K562 (cell line): ENCODE data around the gene RNF11. TPM values are rescaled to one million over a fixed set of nuclear protein-coding genes. Genes with fewer than 3 reads are reported as not detected.

Experiments
- ADNP ChIP-seq: fragments of 200-800 bp; sonication (Bioruptor generic); IDR thresholded peaks from 2 replicates; pipeline ENCODE4 v1.6.1; 2016; ENCODE audit warnings: missing genetic modification characterization, missing compliant biosample characterization
- ARID1B ChIP-seq: fragments of 450-650 bp; IDR thresholded peaks from 2 replicates; pipeline ENCODE4 v1.6.1; 2016; ENCODE audit warnings: antibody characterized with exemption, mild to moderate bottlenecking, inconsistent platforms
- BRD9 ChIP-seq: fragments of 450-650 bp; IDR thresholded peaks from 2 replicates; pipeline ENCODE4 v1.6.1; 2018; ENCODE audit warnings: low read depth; ENCODE audit not compliant: partially characterized antibody
- CBFA2T2 ChIP-seq: fragments of 450-650 bp; conservative IDR thresholded peaks from 2 replicates; pipeline ENCODE4 v1.6.1; 2017; ENCODE audit warnings: mild to moderate bottlenecking
- CBX1 ChIP-seq: sonication (generic); IDR thresholded peaks from 2 replicates; pipeline ENCODE4 v1.6.1; 2016; ENCODE audit warnings: antibody characterized with exemption, low read depth, mild to moderate bottlenecking
- CEBPB ChIP-seq: fragments of 450-650 bp; IDR thresholded peaks from 2 replicates; pipeline ENCODE4 v1.6.1; 2016; ENCODE audit warnings: missing genetic modification characterization, missing compliant biosample characterization
- CEBPG ChIP-seq, 3 experiments: fragments of 200-800 bp in 1 of 3; sonication (Bioruptor generic) in 1 of 3; sonication (generic) in 1 of 3; formaldehyde crosslinking in 1 of 3; IDR thresholded peaks in 2 of 3; conservative IDR thresholded peaks in 1 of 3; 2 replicates each; pipeline versions ENCODE4 v1.6.1 to v1.8.0; 2016 to 2022; ENCODE audit warnings: missing compliant biosample characterization in 2 of 3, missing genetic modification characterization in 2 of 3, mild to moderate bottlenecking in 1 of 3, missing genetic modification reagents in 1 of 3
- CREM ChIP-seq: IDR thresholded peaks from 2 replicates; pipeline ENCODE4 v1.6.1; 2014; ENCODE audit warnings: antibody characterized with exemption, low read depth
- DACH1 ChIP-seq: fragments of 450-650 bp; IDR thresholded peaks from 2 replicates; pipeline ENCODE4 v1.6.1; 2018; ENCODE audit not compliant: partially characterized antibody
- ELF1 ChIP-seq: fragments of 200-800 bp; sonication (Bioruptor generic); IDR thresholded peaks from 2 replicates; pipeline ENCODE4 v1.6.1; 2016; ENCODE audit warnings: missing genetic modification characterization, missing compliant biosample characterization
- EP300 ChIP-seq: IDR thresholded peaks from 2 replicates; pipeline ENCODE4 v1.6.1; 2012; ENCODE audit warnings: low read length, improper control_type of control experiment
- GATA2 ChIP-seq: sonication (generic); formaldehyde crosslinking; IDR thresholded peaks from 2 replicates; pipeline ENCODE4 v1.4.0; 2020; ENCODE audit warnings: mild to moderate bottlenecking, missing genetic modification reagents
- HDAC2 ChIP-seq: fragments of 450-650 bp; IDR thresholded peaks from 2 replicates; pipeline ENCODE4 v1.6.1; 2016; ENCODE audit warnings: mild to moderate bottlenecking
- KDM1A ChIP-seq, 2 experiments: fragments of 450-650 bp; IDR thresholded peaks; 2 replicates each; pipeline ENCODE4 v1.6.1; 2016; ENCODE audit warnings: mild to moderate bottlenecking in 2 of 2
- MAFK ChIP-seq: IDR thresholded peaks from 2 replicates; pipeline ENCODE4 v1.6.1; 2011; ENCODE audit warnings: low read length, improper control_type of control experiment
- MEIS2 ChIP-seq: fragments of 450-650 bp; IDR thresholded peaks from 2 replicates; pipeline ENCODE4 v1.6.1; 2014; ENCODE audit warnings: mild to moderate bottlenecking; ENCODE audit not compliant: partially characterized antibody
- NCOR1 ChIP-seq: fragments of 450-650 bp; IDR thresholded peaks from 2 replicates; pipeline ENCODE4 v1.6.1; 2016; ENCODE audit warnings: mild to moderate bottlenecking, moderate library complexity
- NFIC ChIP-seq: fragments of 450-650 bp; IDR thresholded peaks from 2 replicates; pipeline ENCODE4 v1.6.1; 2017; ENCODE audit warnings: mild to moderate bottlenecking, inconsistent platforms
- PKNOX1 ChIP-seq: fragments of 450-650 bp; IDR thresholded peaks from 2 replicates; pipeline ENCODE4 v1.6.1; 2016
- TAL1 ChIP-seq: fragments of 450-650 bp; IDR thresholded peaks from 2 replicates; pipeline ENCODE4 v1.6.1; 2016; ENCODE audit warnings: mild to moderate bottlenecking
- TCF3 ChIP-seq: sonication (generic); formaldehyde crosslinking; IDR thresholded peaks from 2 replicates; pipeline ENCODE4 v1.4.0; 2020; ENCODE audit warnings: mild to moderate bottlenecking, missing genetic modification reagents
- TFAM ChIP-seq: fragments of 250-450 bp; sonication (Bioruptor Pico); conservative IDR thresholded peaks from 2 replicates; pipeline ENCODE4 v1.5.0; 2021; ENCODE audit warnings: mild to moderate bottlenecking, moderate library complexity
- ZBTB2 ChIP-seq: fragments of 450-650 bp; IDR thresholded peaks from 2 replicates; pipeline ENCODE4 v1.6.1; 2016; ENCODE audit warnings: antibody characterized with exemption
- ZNF175 ChIP-seq: fragments of 200-800 bp; sonication (Bioruptor generic); IDR thresholded peaks from 2 replicates; pipeline ENCODE4 v1.6.1; 2016; ENCODE audit warnings: low read depth, mild to moderate bottlenecking, missing genetic modification characterization, missing compliant biosample characterization
- polyA plus RNA-seq, 8 experiments: library from polyadenylated mRNA; depleted of rRNA in 4 of 8; stranded (reverse) in 5 of 8; unstranded in 3 of 8; fragments of >200 nt; fragmentation: Nextera tagmentation in 2 of 8; fragmentation: Illumina TruSeq in 1 of 8; extraction: Ambion mirVana in 2 of 8; extraction: Trizol in 1 of 8; gene quantifications; 2 replicates each; pipeline versions ENCODE4 v1.2.1 to v1.2.3, GENCODE V29; 2011 to 2014; ENCODE audit warnings: inconsistent platforms in 1 of 8, missing spikeins in 1 of 8
- total RNA-seq, 7 experiments: library from RNA; depleted of rRNA in 6 of 7; stranded (reverse); fragments of >200 nt in 6 of 7; fragmentation: Illumina TruSeq in 2 of 7; extraction: Trizol in 2 of 7; gene quantifications; 2 replicates each; pipeline versions ENCODE4 v1.2.1 to v1.2.3, GENCODE V29; 2011 to 2021; ENCODE audit warnings: low replicate concordance in 1 of 7
- TF ChIP-seq, protein P1 (sequence below): sonication (generic); formaldehyde crosslinking; IDR thresholded peaks from 2 replicates; pipeline ENCODE4 v1.8.0; 2022; ENCODE audit warnings: missing genetic modification reagents, mild to moderate bottlenecking, moderate library complexity, borderline replicate concordance
- TF ChIP-seq, protein P2 (sequence below), 2 experiments: fragments of 450-650 bp; IDR thresholded peaks; 2 replicates each; pipeline ENCODE4 v1.6.1; 2016

Gene RNF11
- total and polyA plus RNA-seq, 9 of the 15 experiments (the other 6 are each of a cell fraction or from before 2014, with no cell fraction given), result 5.7 to 34.3 (median 23.1) TPM

DNA sequence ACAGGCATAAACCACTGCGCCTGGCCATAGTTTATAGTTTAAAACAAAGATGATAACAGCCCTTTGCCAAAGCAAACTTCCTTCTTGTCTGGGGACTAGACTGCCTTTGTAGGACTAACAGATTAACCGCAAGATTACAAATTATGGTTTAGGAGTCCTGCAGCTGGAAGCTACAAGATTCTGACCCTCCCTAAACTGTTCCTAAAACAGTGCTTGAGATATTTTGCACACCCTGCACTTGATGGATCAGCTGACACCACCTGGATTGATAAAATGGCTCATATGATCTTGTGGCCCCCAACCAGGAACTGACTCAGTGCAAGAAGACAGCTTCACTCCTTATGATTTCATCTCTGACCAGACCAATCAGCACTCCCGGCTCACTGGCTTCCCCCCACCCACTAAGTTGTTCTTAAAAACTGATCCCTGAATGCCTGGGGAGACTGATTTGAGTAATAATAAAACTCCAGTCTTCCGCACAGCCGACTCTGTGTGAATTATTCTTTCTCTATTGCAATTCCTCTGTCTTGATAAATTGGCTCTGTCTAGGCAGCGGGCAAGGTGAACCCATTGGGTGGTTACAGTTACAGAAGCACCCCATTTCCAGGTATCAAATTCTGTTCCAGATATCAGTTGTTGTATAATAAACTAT, 13.8 kb upstream of the RNF11 start (continued):
- TF ChIP-seq HDAC2, result peak; percentile 45; the same call in 1 of the 2 replicates
- TF ChIP-seq ELF1 (tag), result peak; percentile 41; the same call in 1 of the 2 replicates
- TF ChIP-seq, protein P1, sequence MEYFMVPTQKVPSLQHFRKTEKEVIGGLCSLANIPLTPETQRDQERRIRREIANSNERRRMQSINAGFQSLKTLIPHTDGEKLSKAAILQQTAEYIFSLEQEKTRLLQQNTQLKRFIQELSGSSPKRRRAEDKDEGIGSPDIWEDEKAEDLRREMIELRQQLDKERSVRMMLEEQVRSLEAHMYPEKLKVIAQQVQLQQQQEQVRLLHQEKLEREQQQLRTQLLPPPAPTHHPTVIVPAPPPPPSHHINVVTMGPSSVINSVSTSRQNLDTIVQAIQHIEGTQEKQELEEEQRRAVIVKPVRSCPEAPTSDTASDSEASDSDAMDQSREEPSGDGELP, result peak; percentile 79
- TF ChIP-seq TAL1, result peak; percentile 12; the same call in 1 of the 2 replicates
- 0 out of 2 replicates have a peak, but pooled peaks have one; percentile 1 for TF ChIP-seq CEBPG (CRISPR knock-in tag; IDR thresholded peaks at IDR 0.05)
- 0 out of 4 replicates have a peak, but pooled peaks of 1 of the 2 experiments have one; percentile 5 for TF ChIP-seq CEBPG (tag; conservative IDR thresholded peaks at IDR 0.05 in 1 of 2, IDR thresholded peaks at IDR 0.05 in 1 of 2)
- TF ChIP-seq, protein P2, sequence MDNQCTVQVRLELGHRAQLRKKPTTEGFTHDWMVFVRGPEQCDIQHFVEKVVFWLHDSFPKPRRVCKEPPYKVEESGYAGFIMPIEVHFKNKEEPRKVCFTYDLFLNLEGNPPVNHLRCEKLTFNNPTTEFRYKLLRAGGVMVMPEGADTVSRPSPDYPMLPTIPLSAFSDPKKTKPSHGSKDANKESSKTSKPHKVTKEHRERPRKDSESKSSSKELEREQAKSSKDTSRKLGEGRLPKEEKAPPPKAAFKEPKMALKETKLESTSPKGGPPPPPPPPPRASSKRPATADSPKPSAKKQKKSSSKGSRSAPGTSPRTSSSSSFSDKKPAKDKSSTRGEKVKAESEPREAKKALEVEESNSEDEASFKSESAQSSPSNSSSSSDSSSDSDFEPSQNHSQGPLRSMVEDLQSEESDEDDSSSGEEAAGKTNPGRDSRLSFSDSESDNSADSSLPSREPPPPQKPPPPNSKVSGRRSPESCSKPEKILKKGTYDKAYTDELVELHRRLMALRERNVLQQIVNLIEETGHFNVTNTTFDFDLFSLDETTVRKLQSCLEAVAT (IDR thresholded peaks at IDR 0.05), result peak in 1 of 2 experiments; percentile 64; a peak in 1 of 4 replicates
- TF ChIP-seq CBFA2T2, result peak; percentile 67
- peak; percentile 45; the same call in 1 of the 2 replicates for TF ChIP-seq NCOR1
- TF ChIP-seq ZNF175, result no peak
- peak; percentile 39 for TF ChIP-seq DACH1
- no peak for TF ChIP-seq TFAM (CRISPR knock-in tag)
- 0 out of 2 replicates have a peak, but pooled peaks have one; percentile 9 for TF ChIP-seq MAFK
- peak; percentile 78 for TF ChIP-seq GATA2
- TF ChIP-seq MEIS2, result peak; percentile 39
- TF ChIP-seq CEBPB (tag), result no peak
- TF ChIP-seq NFIC, result peak; percentile 25; the same call in 1 of the 2 replicates
- peak; percentile 69 for TF ChIP-seq TCF3 (CRISPR knock-in tag)
- no peak for TF ChIP-seq ZBTB2
- TF ChIP-seq ARID1B, result peak; percentile 58
- peak; percentile 54; the same call in 1 of the 2 replicates for TF ChIP-seq EP300
- peak; percentile 64 to 65 for TF ChIP-seq KDM1A (IDR thresholded peaks at IDR 0.05)
- TF ChIP-seq CBX1, result 0 out of 2 replicates have a peak, but pooled peaks have one; percentile 35
- peak; percentile 62 for TF ChIP-seq ADNP (tag)
- peak; percentile 68 for TF ChIP-seq PKNOX1
- no peak for TF ChIP-seq BRD9
- peak; percentile 9; the same call in 1 of the 2 replicates for TF ChIP-seq CREM
